Erythroblast (primary cell): ENCODE results near the gene SPNS2.

Source experiments
- GATA1 ChIP-seq: IDR thresholded peaks from 2 replicates; pipeline ENCODE4 v1.6.1; 2011; ENCODE audit warnings: low read depth, mild to moderate bottlenecking, control low read depth, low read length, moderate library complexity
- POLR2A ChIP-seq: IDR thresholded peaks from 2 replicates; pipeline ENCODE4 v1.6.1; 2011; ENCODE audit warnings: mild to moderate bottlenecking, low read length

DNA sequence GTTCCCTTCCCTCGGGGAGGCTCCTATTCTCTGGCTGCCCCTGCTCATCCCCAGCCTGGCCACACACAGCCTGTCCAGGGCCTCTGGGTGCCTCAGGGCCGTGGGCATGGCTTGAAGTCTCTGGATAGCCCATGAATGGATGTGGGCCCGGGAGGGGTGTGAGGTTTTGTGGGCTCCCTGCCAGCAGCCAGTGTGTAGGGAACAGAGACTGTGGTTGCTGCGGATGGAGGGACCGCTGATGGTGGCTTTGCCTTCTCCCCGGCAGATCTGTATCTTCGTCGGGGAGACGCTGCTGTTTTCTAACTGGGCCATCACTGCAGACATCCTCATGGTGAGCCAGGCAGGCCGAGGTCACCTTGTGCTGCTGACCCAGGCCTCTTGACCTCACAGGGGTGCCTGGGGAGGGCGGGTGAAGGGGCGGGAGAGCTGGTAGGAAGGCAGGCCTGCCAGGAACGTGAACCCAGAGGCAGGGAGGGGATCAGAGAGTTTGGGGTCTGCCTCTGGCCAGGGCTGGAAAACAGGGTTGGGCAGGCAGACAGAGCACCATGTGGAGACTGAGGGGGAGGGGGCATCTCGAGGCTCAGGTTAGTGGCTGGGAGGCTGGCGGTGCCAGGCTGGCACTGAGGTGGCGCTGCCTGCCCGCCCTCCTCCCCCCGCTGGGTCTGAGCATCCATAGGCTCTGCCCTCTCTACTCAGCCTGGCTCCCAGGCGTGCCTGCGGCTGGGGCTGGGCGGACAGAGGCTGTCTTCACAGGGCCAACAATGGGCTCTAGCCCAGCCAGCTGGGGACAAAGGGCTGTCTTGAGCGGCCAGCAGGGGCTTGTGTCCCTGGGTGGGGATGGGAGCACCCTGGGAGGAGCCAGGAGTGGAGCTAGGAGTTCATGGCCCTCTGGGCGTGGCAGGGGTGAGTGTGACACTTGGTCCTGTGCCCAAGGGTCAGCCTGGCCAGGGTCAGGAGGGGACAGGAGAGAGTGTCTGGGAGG is 35.1 kb downstream of the SPNS2 start:
- TF ChIP-seq POLR2A (no peak), GATA1 (no peak)
